Skeletal muscle tissue (tissue), 4 donors: ENCODE measurements around the gene KDM4C. TPM values are rescaled to one million over a fixed set of nuclear protein-coding genes. Genes with fewer than 3 reads are reported as not detected.

Source experiments
- H3K27ac ChIP-seq: one replicate; pipeline ENCODE4 v1.7.0; 2013; ENCODE audit warnings: mild to moderate bottlenecking, low read depth, low read length, inconsistent platforms
- H3K27me3 ChIP-seq, 3 donors: one replicate each; pipeline ENCODE4 v1.7.0; 2013; ENCODE audit warnings: low read length in 3 of 3; ENCODE audit not compliant: control insufficient read depth in 3 of 3, insufficient read depth in 3 of 3
- H3K36me3 ChIP-seq, 3 donors: one replicate each; pipeline ENCODE4 v1.7.0; 2013; ENCODE audit warnings: low read length in 3 of 3; ENCODE audit not compliant: control insufficient read depth in 3 of 3, insufficient read depth in 3 of 3
- H3K4me1 ChIP-seq, 3 donors: one replicate each; pipeline ENCODE4 v1.7.0; 2013; ENCODE audit warnings: low read length in 3 of 3, mild to moderate bottlenecking in 3 of 3; ENCODE audit not compliant: control insufficient read depth in 3 of 3, insufficient read depth in 3 of 3
- H3K4me3 ChIP-seq, 3 donors: one replicate each; pipeline ENCODE4 v1.7.0; 2013; ENCODE audit warnings: low read length in 3 of 3
- H3K9ac ChIP-seq, 3 donors: one replicate each; pipeline ENCODE4 v1.7.0; 2013; ENCODE audit warnings: low read length in 3 of 3, mild to moderate bottlenecking in 3 of 3, moderate library complexity in 2 of 3, low read depth in 1 of 3
- H3K9me3 ChIP-seq, 3 donors: one replicate each; pipeline ENCODE4 v1.7.0; 2013; ENCODE audit warnings: low read length in 3 of 3; ENCODE audit not compliant: control insufficient read depth in 3 of 3
- total RNA-seq: library from RNA; depleted of rRNA; stranded (reverse); fragments of >200 nt; gene quantifications from one replicate; pipeline ENCODE4 v1.2.3, GENCODE V29; 2014
- donor health status: Osteomylitis.

The KDM4C gene
- total RNA-seq, 1 donor from 2014 or later, result 50.1 TPM

- Histone ChIP-seq H3K36me3 (peaks cover 0 to 2% (median 0%) of the 10 kb centered on the region in 3 donors), H3K4me3 (no peak overlapping the region), H3K9ac (no peak overlapping the region), H3K27ac (no peak overlapping the region), H3K9me3 (no peaks in the 10 kb centered on the region), H3K4me1 (peaks cover 3 to 6% (median 6%) of the 10 kb centered on the region in 3 donors), H3K27me3 (no peaks in the 10 kb centered on the region)
Measured at GRCh38 chr9:7083192-7083591, 325.4 kb downstream of the KDM4C start.

DNA sequence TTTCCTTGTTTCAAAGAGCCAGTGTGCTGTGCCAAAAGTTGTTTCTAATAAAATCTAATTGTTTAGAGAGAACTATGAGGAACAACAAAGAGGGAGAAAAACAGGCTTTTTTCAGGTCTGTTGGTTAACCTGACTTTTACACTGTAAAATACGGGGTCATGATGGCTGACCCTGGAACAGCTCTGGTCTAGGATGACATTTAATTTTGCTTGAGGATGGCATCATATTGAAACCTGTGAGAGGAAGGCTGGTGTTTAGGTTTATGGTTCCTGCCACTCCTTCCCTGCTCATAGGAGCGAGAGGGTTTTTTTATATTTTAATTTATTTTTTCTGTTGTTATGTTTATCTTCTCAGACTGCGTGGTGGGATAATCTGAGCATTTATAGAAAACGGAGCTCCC is 327.6 kb downstream of the KDM4C start:
- Histone ChIP-seq H3K27me3 (no peaks in the 10 kb centered on the region), H3K9me3 (no peaks in the 10 kb centered on the region), H3K27ac (no peak overlapping the region), H3K4me1 (peaks cover 9 to 14% (median 12%) of the 10 kb centered on the region in 3 donors), H3K4me3 (no peak overlapping the region), H3K36me3 (peaks cover 0 to 2% (median 0%) of the 10 kb centered on the region in 3 donors), H3K9ac (no peak overlapping the region)

- no peak overlapping the region for H3K27ac ChIP-seq
- H3K9ac ChIP-seq, result no peak overlapping the region
- H3K4me1 ChIP-seq, result peaks cover 6 to 10% (median 7%) of the 10 kb centered on the region in 3 donors
- H3K4me3 ChIP-seq, result no peak overlapping the region
- no peaks in the 10 kb centered on the region for H3K27me3 ChIP-seq
- peaks cover 0 to 2% (median 0%) of the 10 kb centered on the region in 3 donors for H3K36me3 ChIP-seq
- H3K9me3 ChIP-seq, result no peaks in the 10 kb centered on the region
Measured at GRCh38 chr9:7086389-7086788, 328.6 kb downstream of the KDM4C start.

- Histone ChIP-seq H3K36me3 (peaks cover 0 to 2% (median 0%) of the 10 kb centered on the region in 3 donors), H3K4me3 (no peak overlapping the region), H3K9me3 (no peaks in the 10 kb centered on the region), H3K9ac (no peak overlapping the region), H3K27ac (no peak overlapping the region), H3K4me1 (peaks cover 6 to 9% (median 7%) of the 10 kb centered on the region in 3 donors), H3K27me3 (no peaks in the 10 kb centered on the region)
Measured at GRCh38 chr9:7088611-7089010, 330.8 kb downstream of the KDM4C start.

DNA sequence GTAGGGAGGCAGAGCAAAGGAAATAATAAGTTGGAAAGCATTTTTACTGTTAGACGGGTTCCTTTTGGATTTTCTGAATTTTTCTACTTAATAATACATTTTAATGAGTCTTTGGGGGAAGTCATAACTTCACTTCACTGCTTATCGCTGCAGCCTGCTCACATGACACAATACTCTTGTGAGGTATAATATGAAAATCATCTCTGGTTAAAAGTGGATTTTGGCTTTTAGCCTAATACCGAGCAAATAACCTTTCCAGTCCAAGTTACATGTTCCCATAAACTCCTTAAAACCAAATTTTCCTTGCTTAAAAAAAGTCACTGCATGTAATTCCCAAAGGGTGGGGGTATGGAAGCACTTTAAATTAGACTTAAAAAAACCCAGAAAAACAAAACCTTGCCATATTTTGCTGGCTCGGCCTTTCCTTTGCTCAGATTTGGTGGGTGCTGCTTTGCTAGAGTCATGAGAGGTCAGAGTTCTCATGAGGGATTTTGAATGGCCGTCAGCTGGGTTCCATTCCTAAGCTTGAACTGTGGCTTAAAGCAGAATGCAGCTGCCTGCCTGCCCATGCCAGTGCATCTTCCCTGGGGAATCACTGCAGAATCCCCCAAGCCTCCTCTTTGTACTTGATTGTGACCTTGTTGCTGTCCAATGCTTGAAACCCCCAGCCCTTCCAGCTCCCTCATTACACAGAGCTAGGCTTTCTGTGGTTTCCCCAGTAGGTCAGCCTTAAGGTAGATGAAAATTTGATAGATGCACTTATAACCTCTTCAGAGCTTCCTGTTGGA is 331.8 kb downstream of the KDM4C start:
- Histone ChIP-seq H3K36me3 (peaks cover 0 to 2% (median 0%) of the 10 kb centered on the region in 3 donors), H3K27me3 (no peaks in the 10 kb centered on the region), H3K9me3 (no peaks in the 10 kb centered on the region), H3K27ac (no peak overlapping the region), H3K4me1 (peaks cover 6 to 9% (median 7%) of the 10 kb centered on the region in 3 donors), H3K9ac (peak overlapping the region in 1 of 3 donors; percentile 12), H3K4me3 (peak overlapping the region in 1 of 3 donors; percentile 11)

- Histone ChIP-seq H3K9ac (no peak overlapping the region), H3K27ac (no peak overlapping the region), H3K9me3 (no peaks in the 10 kb centered on the region), H3K4me1 (peaks cover 24 to 27% (median 27%) of the 10 kb centered on the region in 3 donors), H3K36me3 (no peaks in the 10 kb centered on the region), H3K27me3 (no peaks in the 10 kb centered on the region), H3K4me3 (no peak overlapping the region)
Measured at GRCh38 chr9:7093040-7093439, 335.3 kb downstream of the KDM4C start.

- Histone ChIP-seq H3K27ac (no peak overlapping the region), H3K27me3 (no peaks in the 10 kb centered on the region), H3K9me3 (no peaks in the 10 kb centered on the region), H3K36me3 (no peaks in the 10 kb centered on the region), H3K4me3 (no peak overlapping the region), H3K4me1 (peaks cover 33 to 37% (median 36%) of the 10 kb centered on the region in 3 donors), H3K9ac (no peak overlapping the region)
Measured at GRCh38 chr9:7094052-7094451, 336.3 kb downstream of the KDM4C start.

GRCh38 chr9:7094576-7094975 is 336.8 kb downstream of the KDM4C start:
- Histone ChIP-seq H3K4me1 (peaks cover 34 to 38% (median 37%) of the 10 kb centered on the region in 3 donors), H3K9ac (no peak overlapping the region), H3K4me3 (no peak overlapping the region), H3K27me3 (no peaks in the 10 kb centered on the region), H3K36me3 (no peaks in the 10 kb centered on the region), H3K9me3 (no peaks in the 10 kb centered on the region), H3K27ac (no peak overlapping the region)

DNA sequence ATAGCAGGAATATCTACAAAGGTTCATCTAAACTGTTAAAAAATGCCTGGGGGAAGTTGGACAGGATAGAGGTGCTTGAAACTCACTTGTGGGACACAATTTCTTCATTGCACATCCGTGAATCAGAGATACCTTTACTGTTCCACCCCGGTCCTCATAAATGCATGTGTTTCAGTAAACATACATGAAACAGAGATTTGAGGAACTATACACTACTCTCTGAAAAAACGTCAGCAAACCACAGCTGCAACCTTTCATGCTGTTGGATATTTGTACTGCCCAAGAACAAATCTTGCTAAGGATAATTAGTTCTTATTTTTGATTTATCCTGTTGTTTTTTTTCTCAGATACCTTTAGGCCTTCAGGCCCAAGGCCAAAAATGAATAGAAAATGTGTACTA is 337.3 kb downstream of the KDM4C start:
- no peak overlapping the region for H3K4me3 ChIP-seq
- H3K9me3 ChIP-seq, result no peaks in the 10 kb centered on the region
- no peak overlapping the region for H3K27ac ChIP-seq
- H3K36me3 ChIP-seq, result no peaks in the 10 kb centered on the region
- H3K4me1 ChIP-seq, result peaks cover 30 to 34% (median 33%) of the 10 kb centered on the region in 3 donors
- H3K27me3 ChIP-seq, result no peaks in the 10 kb centered on the region
- no peak overlapping the region for H3K9ac ChIP-seq

- no peak overlapping the region for H3K9ac ChIP-seq
- H3K4me3 ChIP-seq, result no peak overlapping the region
- peaks cover 30 to 34% (median 33%) of the 10 kb centered on the region in 3 donors for H3K4me1 ChIP-seq
- peak overlapping the region; percentile 71 for H3K27ac ChIP-seq
- no peaks in the 10 kb centered on the region for H3K27me3 ChIP-seq
- H3K9me3 ChIP-seq, result no peaks in the 10 kb centered on the region
- H3K36me3 ChIP-seq, result no peaks in the 10 kb centered on the region
Measured at GRCh38 chr9:7097040-7097715, 339.4 kb downstream of the KDM4C start.
